Measurements from ENCODE around the gene TMIGD1.

Gene TMIGD1, protein sequence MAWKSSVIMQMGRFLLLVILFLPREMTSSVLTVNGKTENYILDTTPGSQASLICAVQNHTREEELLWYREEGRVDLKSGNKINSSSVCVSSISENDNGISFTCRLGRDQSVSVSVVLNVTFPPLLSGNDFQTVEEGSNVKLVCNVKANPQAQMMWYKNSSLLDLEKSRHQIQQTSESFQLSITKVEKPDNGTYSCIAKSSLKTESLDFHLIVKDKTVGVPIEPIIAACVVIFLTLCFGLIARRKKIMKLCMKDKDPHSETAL

DNA sequence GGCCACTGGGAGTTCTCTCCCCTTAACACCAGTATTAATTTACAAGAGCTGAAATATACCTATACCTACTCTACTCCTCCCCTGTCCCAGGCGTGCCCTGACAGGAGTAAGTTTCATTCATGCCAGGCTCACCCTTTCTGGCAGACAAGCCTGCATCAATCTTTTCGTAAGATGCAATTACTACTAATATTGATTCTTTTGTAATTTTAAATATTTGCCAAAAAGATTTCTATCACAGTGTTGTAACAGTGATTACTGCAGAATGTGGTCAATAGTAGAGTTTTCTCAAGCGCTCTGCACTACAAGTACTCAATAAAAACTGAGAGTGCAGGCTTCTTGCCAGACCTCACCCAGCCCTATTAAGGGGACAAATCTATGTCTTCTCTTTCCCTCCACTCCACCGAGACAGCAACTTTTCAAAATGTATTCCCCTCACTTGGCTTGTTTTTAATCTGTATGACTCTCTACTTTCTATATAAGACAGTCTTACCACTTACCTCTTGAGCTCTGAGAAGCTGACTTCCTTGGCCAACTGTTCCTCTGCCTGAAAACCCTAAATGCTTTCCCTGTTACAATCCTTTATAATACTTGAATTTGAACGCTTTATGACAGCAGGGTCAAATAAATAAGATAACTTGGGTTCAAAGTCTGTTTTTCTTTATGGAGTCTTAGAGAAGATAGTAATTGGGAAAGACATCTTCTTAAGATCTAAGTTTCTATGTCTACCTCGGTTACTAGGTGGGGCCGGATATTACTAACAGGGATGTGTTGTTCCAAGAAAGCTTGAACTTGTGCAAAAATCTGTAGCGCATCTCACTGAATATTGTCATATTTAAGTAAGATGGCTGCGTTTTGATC is at the start of gene TMIGD1:
TSS of gene TMIGD1 (minus strand) at position 555 of the 858 bp plus-strand sequence. CDS start 1,924 bp downstream, outside the sequence.
- no peak for DNase-seq
- intact Hi-C loops (cut with DNase I) = no loop called here

GRCh38 chr17:30382345-30382744 is 48.5 kb upstream of the TMIGD1 start:
- intact Hi-C loops (cut with DNase I) = no loop called here
- DNase-seq = no peak

DNA sequence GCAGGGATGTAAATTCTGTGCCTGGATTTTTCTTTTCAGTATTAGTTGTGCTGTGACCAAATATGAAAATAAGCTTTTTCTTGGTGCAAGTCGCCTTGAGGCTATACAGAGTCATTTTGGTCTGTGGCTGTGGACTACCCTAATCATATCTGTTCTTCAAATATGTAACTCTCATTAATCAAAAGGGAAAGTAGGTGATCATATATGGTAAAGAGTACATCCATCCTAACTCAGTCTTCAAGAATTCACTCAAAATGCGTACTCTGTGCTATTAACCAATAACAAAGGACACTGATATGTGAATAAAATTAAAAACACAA is 47.4 kb upstream of the TMIGD1 start:
- no peak for DNase-seq
- intact Hi-C loops (cut with DNase I) = no loop called here

- no peak for DNase-seq
These were observed 46.9 kb upstream of the TMIGD1 start for GRCh38 chr17:30380643-30381339.

DNA sequence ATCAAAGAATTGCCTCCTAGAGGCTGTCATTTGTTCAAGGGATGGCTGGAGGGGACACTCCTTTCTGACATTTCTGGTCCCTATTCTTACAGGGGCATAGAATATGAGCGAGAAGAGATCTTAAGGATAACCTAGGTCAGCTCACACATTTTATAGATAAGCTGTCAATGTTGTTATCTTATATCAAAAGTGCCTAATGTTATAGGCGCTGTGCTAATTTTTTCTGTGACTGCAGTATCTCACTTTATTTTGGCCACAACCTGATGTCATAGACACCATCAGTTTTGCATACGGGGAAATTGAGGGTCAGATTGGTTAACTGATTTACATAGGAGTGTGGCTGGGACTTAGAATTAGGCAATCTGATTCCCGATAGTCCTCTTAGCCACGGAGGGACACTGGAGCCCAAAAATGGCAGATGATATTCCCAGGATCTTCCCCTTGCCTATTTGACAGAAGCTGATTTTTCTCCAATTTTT is 46.1 kb upstream of the TMIGD1 start:
- DNase-seq = no peak
- intact Hi-C loops (cut with DNase I) = loop anchor here (5.0 kb wide), 1 partner anchor 38 kb away; no protein-coding TSS in a partner anchor

More at GRCh38 chr17:30380643-30381339, 46.9 kb upstream of the TMIGD1 start:
- intact Hi-C loops (cut with DNase I) = no loop called here

- intact Hi-C loops (cut with DNase I) = loop anchor here (5.0 kb wide), 1 partner anchor 37 kb away; no protein-coding TSS in a partner anchor
- DNase-seq = peak in 28 of 42 donors; percentile 15 to 54 (median 30)
These were observed 45.5 kb upstream of the TMIGD1 start for GRCh38 chr17:30379303-30379902.

DNA sequence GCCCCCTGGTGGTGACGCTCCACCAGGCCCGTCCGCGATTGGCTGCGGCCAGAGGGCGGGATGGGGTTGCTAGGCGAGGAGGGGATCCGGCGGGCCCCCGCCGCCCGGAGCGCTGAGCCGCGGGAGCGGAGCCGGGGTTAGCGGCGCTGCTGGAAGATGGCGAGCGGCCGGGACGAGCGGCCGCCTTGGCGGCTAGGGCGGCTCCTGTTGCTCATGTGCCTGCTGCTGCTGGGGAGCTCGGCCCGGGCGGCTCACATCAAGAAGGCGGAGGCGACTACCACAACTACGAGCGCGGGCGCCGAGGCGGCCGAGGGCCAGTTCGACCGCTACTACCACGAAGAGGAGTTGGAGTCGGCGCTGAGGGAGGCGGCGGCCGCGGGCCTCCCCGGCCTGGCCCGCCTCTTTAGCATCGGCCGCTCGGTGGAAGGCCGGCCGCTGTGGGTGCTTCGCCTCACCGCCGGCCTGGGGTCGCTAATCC is 45.0 kb upstream of the TMIGD1 start, which contains the start of gene CPD:
TSS of gene CPD (plus strand) at position 103 of the 478 bp plus-strand sequence. CDS start at position 157, 54 bp downstream.
- DNase-seq = peak; percentile 95 to 100 (median 99)
- intact Hi-C loops (cut with DNase I) = loop anchor here (5.0 kb wide), 1 partner anchor 37 kb away; no protein-coding TSS in a partner anchor

DNA sequence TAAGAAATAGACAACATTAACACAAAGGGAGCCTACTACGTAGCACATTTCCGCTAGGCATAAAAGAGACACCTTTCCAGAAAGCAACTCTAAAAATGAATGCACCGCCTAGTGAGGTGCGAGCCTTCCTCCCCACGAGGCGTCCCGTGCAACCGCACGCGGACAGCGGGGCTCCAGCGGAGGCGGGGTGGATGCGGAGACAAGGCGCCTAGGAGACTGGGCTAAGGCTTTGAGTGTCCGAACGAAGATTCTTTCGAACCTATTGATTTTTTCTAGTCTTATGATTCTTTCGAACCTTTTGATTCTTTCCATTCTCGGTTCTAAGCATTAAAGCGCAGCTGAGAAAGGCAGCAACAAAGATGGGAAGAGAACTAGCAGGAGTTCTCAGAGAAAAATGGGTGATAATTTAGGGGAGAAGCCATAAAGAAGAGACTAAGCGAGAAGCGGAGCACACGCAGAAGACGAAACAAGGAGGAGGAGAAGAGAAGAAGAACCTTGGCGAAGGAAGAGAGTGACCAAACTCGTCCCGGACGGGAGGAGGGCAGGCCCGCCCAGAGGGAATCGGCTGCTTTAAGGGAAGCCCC is 44.5 kb upstream of the TMIGD1 start:
- intact Hi-C loops (cut with DNase I) = loop anchor here (5.0 kb wide), 1 partner anchor 36 kb away; no protein-coding TSS in a partner anchor
- peak in 35 of 42 donors; percentile 19 to 72 (median 47) for DNase-seq

DNA sequence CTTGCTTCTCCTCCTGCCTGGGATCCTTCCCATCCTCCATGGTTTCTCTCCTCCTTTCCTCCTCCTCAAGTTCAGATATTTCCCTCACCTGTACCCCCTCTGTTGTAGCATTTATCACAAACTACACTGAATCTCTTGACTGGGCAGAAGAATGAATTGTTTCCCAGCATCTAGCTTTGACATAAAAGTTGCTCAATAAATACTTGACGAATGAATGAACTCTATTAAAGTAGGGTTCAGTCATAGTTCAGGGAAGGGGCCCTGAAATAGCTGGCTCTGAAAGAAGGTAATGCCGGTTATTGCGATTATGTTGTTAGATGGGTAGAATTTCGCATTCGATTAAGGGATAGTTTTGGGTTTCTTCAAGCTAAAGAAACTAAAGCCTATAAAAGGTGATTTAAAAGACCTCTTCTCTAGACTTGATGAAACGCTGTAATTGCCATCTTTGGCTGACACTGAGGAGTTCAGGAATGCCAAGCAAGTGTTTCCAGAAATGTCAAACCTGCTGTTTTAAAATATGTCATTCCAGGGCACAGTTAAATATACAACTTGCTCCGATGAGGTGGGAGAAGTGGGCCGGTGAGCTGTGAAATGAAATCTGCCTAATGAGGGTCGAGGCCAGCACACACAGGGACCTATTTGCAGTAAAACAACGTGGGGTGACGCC is 43.9 kb upstream of the TMIGD1 start:
- no peak for DNase-seq
- intact Hi-C loops (cut with DNase I) = loop anchor here (5.0 kb wide), 1 partner anchor 35 kb away; no protein-coding TSS in a partner anchor

DNA sequence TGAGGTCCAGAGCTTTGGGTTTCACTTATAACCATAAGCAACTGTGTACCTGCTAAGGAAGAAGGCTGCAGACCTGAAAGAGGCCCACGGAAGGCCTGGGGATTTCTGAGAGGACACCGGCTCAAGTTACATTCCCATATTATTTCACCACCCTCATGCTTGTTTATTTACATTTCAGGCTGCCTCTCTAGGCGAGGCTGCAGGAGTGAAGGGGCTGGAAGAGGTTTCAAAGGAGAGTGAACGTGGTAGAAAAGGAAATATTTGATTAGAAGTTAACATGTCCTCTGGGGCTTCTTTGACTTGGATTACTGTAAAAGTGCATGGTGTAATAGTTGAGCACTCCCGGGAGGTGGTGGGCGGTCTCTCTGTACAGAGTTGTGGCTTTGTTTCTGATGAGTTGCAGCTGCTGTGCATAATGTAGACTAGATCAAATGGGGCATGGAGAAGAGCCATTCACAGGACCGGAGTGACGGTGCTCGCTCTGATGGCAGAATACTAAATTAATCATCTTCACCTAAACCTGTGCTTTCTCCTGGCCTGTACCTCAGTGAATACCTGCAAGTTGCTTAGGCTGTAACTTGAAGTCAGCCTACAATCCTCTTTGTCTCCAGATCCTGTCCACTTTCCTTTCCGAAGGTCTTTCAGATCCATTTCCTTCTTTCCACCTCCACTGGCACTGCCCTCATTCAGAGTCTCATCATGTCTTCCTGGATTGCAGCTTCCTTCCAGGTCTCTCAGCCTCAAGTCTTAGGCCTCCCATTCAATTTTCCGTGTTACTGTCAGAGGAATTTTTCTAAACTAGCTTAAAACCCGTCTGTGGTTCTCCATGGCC is 43.0 kb upstream of the TMIGD1 start:
- peak; percentile 37 to 88 (median 71) for DNase-seq

DNA sequence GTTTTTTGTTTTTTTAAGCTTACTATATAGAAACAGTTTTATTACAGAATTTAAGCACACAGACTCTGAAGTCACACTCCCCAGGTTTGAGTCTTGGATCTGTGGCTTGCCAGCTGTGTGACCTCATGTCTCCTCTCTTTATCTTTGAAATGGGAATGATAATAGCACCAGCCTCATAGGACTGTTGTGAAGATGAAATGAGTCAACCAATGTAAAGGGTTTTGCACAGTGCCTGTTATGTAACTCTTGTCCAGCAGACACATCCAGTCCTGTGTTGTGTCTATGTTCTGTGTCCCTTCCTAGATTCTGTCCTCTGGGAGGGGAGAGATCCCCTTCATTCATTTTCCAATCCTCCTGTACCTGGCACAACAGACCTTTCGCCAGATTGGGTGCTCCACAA is 41.8 kb upstream of the TMIGD1 start:
- no peak for DNase-seq
- intact Hi-C loops (cut with DNase I) = loop anchor here (5.0 kb wide), 1 partner anchor 33 kb away; no protein-coding TSS in a partner anchor

More for the DNA sequence above, 43.0 kb upstream of the TMIGD1 start:
- intact Hi-C loops (cut with DNase I) = loop anchor here (5.0 kb wide), 1 partner anchor 35 kb away; no protein-coding TSS in a partner anchor

DNA sequence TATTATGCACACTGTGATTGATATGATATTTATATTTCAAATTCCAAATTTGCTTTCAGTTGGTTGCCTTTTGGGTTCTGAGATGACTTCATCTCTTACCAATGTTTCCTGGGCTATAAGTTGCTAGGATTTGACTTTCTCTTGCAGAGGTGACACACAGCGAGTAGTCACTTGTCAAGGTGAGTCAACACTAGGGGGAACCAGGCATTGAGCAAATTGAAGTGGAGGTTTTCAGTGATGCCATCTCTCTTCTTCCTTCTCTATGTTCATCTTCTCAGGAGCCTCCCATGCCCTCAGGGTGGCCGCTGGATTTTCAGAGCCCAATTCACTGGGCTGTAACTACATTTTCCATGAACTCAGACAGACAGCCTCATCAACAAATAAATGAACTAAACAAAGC is 38.9 kb upstream of the TMIGD1 start:
- no peak for DNase-seq
- intact Hi-C loops (cut with DNase I) = no loop called here

- no peak for DNase-seq
- intact Hi-C loops (cut with DNase I) = no loop called here
These were observed 36.1 kb upstream of the TMIGD1 start for GRCh38 chr17:30369995-30370394.

- intact Hi-C loops (cut with DNase I) = no loop called here
- peak in 6 of 42 donors; percentile 7 to 39 (median 25) for DNase-seq
These were observed 35.3 kb upstream of the TMIGD1 start for GRCh38 chr17:30368912-30369720.

- DNase-seq = no peak
- intact Hi-C loops (cut with DNase I) = no loop called here
These were observed 32.7 kb upstream of the TMIGD1 start for GRCh38 chr17:30366536-30366935.

DNA sequence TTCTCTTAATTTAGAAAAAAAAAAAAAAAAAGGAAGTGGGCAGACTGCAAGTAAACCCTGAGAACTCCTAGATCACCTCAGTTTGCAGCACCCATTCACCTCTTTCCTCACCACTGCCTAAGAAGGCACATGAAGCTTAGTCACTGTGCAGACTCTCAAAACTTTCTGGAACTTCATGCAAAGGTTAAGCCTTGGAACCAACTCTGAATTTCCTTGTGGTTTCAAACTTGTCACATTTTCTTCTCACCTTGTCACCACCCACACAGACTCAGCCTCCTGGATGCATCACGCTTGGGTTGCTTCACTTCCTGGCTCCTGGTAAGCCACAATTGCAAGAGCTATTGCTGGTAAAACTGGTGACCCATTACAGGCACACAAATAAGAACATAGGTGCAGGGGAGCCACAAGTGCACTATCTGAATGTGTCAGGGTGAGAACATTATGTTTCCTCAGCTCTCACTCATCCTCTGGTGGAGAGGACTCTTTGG is 29.9 kb upstream of the TMIGD1 start:
- peak in 36 of 42 donors; percentile 14 to 80 (median 54) for DNase-seq
- intact Hi-C loops (cut with DNase I) = no loop called here
